Fibroblast of skin of left quadriceps (primary cell): ENCODE measurements around the gene DRG1.
"Not testable (repeated sequence)": the region's sequence is repeated elsewhere in the genome, so short reads cannot be mapped to it uniquely, and the experiment has no call there.

Experiments used
- DNase-seq, 2 experiments: peaks; one replicate each; pipeline ENCODE4 v3.0.0-alpha.2; 2013; ENCODE audit warnings: low read depth in 2 of 2

Gene DRG1

DNA sequence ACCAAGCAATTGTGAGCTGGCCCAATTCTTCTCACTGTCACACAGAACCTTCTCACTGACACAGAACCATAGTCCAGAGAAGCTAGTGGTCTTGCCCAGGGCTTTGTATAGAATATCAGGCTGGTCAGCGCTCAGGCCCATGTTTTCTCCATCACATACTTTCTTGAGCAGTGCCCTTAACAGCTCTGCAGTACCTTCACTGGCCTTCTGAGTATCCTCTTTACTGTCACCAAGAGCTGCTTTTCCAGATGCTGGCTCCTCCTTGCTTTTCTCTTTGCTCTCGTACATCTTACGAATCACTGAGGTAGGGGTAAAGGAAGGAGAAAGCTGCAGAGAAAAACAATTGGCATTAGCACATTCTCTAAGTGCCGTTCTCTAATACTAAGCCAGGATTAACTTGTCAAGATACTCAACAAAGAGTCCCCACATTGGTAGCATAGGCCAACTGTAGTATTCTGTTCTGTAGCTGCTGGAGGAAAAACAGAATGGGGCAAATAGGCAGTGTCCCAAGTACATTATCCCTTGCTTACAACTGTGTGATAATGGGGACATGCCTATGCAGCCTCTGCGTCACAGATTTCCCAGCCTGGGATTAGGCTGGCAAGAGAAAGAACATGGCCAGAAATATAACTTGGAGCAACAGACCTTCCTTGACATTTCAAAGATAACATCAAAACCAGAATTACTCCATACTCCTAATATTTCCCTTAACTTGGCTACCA, 43.5 kb downstream of the DRG1 start:
- no peak for DNase-seq

DNA sequence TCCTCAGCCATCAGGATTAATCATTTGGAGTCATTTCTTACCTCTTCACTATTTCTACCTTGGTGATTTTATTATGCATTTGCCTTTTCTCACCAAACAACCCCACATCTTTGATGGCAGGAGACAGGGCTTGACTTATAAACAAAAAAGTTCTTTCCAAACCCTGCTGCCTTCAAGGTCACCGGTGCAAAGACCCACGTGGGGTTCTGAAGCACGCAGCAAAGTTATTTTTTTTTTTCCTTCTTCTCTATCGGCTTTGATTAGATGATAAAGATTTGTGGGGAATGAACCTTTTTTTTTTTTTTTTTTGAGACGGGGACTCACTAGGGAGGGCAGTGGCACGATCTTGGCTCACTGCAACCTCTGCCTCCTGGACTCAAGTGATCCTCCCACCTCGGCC, 44.1 kb downstream of the DRG1 start:
- DNase-seq = no peak

DNA sequence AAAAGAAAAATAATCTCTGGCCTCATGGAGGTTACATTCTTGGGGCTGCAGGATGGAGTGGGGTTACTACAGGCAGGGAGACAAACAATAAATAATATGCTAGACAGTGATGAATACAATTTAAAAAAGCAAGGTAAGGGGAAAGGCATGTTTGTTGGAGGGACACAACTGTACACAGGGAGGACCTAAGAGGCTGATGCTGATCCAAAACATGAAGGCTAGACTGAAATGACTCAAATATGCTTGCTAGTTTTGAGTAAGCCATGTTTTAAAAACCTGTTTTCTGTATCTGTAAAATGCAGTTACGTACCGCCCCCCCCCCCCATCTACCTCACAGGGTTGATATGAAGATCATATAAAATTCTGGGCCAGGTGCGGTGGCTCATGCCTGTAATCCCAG, 46.2 kb downstream of the DRG1 start:
- DNase-seq = no peak

DNA sequence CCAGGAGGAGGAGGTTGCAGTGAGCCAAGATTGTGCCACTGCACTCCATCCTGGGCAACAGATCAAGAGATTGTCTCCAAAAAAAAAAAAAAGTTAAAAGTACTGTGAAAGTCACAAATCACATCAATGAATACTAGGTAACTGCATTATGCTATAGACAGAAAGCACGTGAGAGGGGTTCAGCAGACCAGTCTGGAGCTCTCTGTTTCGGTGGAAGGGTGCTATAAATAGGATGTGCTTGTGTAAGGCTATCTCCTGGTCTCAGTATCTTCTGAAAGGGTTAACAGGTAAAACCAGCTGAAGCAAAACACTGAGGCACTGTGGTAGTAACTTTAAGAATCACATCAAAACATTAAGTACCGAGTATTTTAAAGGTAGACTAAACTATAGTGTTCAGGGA, 46.8 kb downstream of the DRG1 start:
- DNase-seq = no peak

DNA sequence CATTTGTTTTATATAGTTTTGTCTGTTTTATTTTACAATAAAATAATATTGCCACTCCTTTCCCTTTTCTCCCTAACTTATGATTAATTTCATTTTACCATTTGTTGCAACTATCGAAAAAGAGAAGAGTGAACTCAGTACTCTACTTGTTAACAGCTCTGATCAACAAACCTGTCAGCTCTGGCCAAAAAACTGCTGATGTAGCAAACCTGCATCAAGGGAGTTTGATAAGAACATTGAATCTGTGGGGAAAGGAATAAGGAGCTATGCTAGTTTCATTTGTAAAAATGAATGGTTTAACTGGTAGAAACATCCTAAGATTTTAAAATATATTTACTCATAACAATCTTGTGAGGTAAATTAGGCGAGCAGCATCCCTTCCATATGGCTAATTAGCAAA, 47.4 kb downstream of the DRG1 start:
- DNase-seq = no peak

DNA sequence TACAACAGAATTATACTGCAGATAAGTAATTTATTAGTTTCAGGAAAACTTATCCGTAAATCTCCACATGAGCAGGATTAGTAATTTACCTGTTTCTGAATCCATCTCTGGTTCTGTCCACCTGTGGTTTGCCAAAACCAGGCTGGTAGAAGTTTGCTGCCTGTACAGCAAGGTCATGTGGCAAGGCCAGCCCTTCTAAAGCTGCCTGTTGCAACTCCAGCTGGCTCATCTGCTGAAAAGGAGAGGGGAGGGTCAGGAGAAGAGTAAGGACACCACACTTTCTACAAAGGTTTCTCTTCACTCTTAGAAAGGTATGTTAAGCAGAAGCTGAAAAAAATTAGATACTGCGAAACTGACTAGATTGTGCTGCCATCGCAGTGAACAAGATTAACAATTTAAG, 47.9 kb downstream of the DRG1 start:
- no peak for DNase-seq

DNA sequence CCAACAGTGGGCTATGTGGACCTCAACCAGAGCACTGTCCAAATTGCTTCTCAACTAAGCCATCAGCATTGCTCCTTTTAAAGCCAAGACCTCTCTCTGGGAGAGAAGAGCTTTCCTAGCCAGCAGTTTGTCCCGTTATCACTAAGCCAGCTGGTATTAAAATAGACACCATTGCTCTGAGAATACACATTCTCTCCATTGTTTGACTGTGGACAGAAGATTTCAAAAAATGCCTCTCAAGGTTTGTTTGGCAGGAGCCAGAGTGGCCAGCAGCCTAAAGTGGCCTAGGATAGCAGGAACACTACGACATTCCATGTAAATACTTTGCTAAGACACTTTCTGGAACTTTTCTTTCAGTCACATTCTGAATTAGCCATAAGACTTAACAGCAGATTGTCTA, 49.0 kb downstream of the DRG1 start:
- no peak for DNase-seq

DNA sequence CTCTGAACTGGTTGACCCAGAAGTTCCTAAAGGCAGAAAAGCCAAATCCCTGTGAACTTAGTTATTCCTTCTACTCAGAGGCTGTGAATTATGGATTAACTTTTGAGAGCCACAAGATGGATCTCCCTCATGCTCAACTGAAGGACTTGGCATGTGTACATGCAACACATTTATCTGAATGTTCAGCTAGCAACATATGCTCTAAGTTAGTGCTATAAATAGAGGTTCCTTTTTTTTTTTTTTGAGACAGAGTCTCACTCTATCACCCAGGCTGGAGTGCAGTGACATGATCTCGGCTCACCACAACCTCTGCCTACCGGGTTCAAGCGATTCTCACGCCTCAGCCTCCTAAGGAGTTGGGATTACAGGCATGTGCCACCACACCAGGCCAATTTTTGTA, 50.1 kb downstream of the DRG1 start:
- DNase-seq = no peak

DNA sequence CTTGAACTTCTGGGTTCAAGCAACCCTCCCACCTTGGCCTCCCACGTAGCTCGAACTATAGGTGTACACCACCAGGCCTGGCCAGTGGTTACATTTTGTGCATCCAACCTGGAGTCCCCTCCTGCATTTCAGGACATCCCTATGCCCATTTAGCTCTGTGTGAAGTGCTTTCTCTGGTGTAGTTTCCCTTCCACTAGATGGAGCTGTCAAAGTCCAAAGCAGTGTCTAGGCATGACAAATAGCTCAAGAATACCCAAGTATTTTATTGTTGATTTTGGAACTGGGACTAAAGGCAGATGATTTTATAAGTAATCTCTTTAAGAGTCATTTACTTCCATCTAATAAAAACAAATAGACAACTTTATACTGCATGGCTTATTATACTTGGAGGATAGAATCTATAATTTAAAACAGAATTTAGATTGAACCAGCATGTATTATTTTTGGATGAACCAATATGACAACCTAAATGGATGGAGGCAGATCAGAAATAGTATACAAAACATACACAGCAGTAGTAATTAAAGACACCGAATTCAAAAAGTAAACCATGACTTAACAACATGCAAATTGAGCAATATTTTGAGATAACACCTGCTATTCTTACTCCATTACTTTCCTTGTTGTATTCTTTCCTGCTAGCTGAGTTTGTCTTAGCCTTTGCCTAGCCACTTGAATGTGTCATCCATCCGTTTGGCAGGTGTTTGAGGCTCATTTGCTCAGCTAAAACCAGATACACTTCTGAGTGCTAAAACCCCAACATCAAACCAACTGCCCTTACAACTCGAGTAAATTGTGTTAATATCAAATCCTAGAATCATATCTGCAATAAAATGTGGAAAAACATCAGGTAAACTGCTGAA, 52.5 kb downstream of the DRG1 start:
- DNase-seq = peak; percentile 3 to 10

DNA sequence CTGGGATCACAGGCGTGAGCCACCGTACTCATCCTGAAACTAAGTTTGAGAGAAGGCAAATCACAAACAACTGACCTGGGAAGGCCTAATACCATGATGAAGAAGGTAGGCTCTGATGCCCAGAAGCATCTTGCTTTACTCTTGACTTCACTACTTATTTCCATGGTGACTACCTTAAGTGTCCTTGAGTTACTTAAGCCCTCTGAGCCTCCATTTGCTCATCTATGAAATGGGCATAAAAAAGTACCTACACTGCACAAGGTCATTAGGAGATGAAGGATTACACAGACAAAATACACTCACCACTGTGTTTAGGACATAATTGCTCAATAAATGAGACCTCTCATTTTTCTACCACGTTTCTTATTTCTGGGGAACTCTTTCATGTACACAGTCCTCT, 62.3 kb downstream of the DRG1 start:
- DNase-seq = no peak

DNA sequence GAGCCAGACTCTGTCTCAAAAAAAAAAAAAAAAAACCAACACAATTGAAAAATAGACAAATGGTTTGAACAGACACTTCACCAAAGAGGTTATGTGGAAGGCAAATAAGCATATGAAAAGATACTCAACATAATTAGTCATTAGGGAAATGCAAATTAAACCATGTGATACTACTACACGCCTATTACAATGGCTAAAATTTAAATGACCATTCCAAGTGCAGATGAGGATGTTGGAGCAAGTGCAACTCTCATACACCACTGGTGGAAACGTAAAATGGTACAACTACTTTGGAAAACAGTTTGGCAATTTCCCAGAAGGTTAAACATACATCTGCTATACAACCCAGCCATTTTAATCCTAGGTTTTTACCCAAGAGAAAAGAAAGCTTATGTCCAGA, 65.9 kb downstream of the DRG1 start:
- no peak for DNase-seq

DNA sequence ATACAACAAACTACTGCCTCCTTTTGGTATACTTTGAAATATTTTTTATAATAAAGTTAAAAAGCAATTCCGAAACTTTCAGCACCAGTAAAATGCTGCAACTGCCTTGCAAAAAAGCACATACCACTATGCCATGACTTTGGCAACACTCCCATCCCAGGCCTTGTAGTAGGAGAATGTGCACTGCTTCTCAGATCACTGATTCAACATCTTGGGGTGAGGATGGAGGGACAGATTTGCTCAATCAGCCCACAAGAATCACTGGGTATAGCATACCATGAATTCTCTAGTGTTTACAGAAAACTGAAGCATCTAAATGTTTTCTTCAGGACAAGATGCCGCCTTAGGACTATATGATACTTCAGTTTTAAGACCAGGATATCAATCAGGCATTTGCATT, 75.3 kb downstream of the DRG1 start:
- peak; percentile 56 to 65 for DNase-seq

DNA sequence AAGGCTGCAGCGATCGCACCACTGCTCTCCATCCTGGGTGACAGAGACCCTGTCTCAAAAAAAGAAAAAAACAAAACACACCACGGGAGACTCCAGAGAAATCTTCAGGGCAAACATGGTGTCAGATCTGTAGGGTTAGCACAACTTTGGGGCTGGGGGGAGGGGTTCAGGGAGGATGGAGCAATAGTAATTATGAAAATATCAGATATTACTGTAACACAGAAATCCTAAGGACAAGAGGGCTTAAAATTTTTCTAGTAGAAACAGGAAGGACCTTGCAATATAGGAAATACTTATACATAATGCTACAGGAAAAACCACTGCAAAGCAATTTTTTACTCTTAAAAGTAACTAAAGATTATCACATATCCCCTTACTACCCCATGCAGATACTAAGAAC, 76.4 kb downstream of the DRG1 start:
- DNase-seq = no peak

DNA sequence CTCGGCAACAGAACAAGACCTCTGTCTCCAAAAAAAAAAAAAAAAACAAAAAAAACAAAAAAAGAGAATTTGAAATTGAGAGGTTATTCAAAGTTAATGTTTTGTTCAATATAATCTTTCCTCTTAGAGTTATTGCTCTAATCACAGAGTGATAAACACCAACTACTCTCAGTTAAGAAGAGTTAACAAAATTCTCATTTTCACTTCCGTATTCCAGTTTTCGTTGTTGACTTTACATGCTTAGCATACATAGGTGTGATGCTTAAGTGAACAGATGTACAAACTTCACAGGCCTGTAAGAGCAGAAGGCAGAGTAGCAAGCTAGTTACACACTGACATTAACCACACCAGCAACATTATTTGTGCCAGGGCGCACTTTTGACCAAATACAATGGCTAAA, 77.9 kb downstream of the DRG1 start:
- DNase-seq = no peak

DNA sequence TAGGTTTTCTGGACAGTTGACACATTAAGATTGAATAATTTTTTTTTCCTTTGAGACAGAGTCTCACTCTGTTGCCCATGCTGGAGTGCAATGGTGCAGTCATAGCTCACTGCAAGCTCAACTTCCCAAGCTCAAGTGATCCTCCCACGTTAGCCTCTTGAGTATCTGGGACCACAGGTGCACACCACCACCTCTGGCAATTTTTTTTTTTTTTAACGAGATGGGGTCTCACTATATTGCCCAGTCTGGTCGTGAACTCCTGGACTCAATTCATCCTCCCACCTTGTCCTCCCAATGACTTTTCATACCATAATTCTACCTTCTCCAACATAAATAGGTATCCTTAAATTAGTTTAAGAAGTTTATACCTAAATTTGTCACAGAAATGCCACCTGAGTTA, 81.7 kb downstream of the DRG1 start:
- DNase-seq = no peak

DNA sequence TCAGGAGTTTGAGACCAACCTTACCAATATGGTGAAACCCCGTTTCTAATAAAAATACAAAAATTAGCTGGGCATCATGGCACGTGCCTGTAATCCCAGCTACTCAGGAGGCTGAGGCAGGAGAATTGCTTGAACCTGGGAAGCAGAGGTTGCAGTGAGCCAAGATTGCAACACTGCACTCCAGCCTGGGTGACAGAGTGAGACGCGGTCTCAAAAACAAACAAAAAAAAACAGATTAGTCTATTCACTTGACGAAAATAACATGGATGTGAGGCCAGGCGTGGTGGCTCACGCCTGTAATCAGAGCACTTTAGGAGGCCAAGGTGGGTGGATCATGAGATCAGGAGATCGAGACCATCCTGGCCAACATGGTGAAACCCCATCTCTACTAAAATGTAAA, 83.1 kb downstream of the DRG1 start:
- DNase-seq = not testable (repeated sequence)
